WERI-Rb-1 (cell line): ENCODE results near the gene DMD.

ENCODE experiments used
- DNase-seq: peaks from one replicate; pipeline ENCODE4 v3.0.0-alpha.2; 2020
- H3K27ac ChIP-seq: fragments of 250-450 bp; sonication (Bioruptor Pico); 2 replicates; pipeline ENCODE4 v1.5.1; 2020; ENCODE audit warnings: mild to moderate bottlenecking, moderate library complexity
- H3K27me3 ChIP-seq: fragments of 250-450 bp; sonication (Bioruptor Pico); 2 replicates; pipeline ENCODE4 v1.5.1; 2021; ENCODE audit warnings: mild to moderate bottlenecking, low read depth, moderate library complexity; ENCODE audit not compliant: insufficient read depth, severe bottlenecking
- H3K36me3 ChIP-seq: fragments of 250-450 bp; sonication (Bioruptor Pico); 2 replicates; pipeline ENCODE4 v1.5.1; 2020; ENCODE audit warnings: mild to moderate bottlenecking, moderate library complexity
- H3K4me3 ChIP-seq: 2 replicates; pipeline ENCODE4 v1.5.1; 2011; ENCODE audit warnings: low read depth, mild to moderate bottlenecking, control low read depth, low read length
- H3K9me3 ChIP-seq: fragments of 250-450 bp; sonication (Bioruptor Pico); 2 replicates; pipeline ENCODE4 v1.5.1; 2021; ENCODE audit warnings: mild to moderate bottlenecking, moderate library complexity; ENCODE audit not compliant: severe bottlenecking
- TF ChIP-seq, protein P1 (sequence below): IDR thresholded peaks from 2 replicates; pipeline ENCODE4 v1.5.1; 2011; ENCODE audit warnings: low read depth, mild to moderate bottlenecking, control low read depth, inconsistent platforms, low read length

The DMD gene

DNA sequence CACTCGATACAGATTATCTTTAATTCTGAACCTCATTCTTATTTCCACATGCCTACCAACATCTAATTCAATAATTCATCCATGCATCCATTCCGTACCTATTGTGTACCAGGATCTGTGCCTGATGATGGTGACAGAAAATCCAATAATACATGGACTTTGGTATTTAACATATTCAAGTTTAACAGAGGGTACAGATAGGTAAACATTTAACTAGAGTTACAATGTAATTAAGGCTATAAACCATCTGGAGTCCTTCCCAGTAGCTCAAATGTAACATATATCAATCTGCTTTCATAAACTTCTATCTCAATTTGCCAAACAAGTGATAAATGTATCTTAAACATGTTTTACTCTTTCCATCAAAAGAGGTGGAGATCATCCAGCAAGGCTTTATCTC lies 1578.0 kb downstream of the DMD start:
- no peak for DNase-seq
- no peak overlapping the region for H3K4me3 ChIP-seq
- H3K27me3 ChIP-seq = no peaks in the 10 kb centered on the region
- H3K36me3 ChIP-seq = no peaks in the 10 kb centered on the region
- no peaks in the 10 kb centered on the region for H3K9me3 ChIP-seq
- TF ChIP-seq, protein P1, sequence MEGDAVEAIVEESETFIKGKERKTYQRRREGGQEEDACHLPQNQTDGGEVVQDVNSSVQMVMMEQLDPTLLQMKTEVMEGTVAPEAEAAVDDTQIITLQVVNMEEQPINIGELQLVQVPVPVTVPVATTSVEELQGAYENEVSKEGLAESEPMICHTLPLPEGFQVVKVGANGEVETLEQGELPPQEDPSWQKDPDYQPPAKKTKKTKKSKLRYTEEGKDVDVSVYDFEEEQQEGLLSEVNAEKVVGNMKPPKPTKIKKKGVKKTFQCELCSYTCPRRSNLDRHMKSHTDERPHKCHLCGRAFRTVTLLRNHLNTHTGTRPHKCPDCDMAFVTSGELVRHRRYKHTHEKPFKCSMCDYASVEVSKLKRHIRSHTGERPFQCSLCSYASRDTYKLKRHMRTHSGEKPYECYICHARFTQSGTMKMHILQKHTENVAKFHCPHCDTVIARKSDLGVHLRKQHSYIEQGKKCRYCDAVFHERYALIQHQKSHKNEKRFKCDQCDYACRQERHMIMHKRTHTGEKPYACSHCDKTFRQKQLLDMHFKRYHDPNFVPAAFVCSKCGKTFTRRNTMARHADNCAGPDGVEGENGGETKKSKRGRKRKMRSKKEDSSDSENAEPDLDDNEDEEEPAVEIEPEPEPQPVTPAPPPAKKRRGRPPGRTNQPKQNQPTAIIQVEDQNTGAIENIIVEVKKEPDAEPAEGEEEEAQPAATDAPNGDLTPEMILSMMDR = no peak
- no peak overlapping the region for H3K27ac ChIP-seq

- Histone ChIP-seq H3K36me3 (no peaks in the 10 kb centered on the region), H3K27ac (no peak overlapping the region), H3K9me3 (no peaks in the 10 kb centered on the region), H3K4me3 (no peak overlapping the region), H3K27me3 (peaks cover 6% of the 10 kb centered on the region)
- DNase-seq = no peak
- TF ChIP-seq, protein P1 = no peak
Measured at GRCh38 chrX:31629195-31629594, 1582.2 kb downstream of the DMD start.

DNA sequence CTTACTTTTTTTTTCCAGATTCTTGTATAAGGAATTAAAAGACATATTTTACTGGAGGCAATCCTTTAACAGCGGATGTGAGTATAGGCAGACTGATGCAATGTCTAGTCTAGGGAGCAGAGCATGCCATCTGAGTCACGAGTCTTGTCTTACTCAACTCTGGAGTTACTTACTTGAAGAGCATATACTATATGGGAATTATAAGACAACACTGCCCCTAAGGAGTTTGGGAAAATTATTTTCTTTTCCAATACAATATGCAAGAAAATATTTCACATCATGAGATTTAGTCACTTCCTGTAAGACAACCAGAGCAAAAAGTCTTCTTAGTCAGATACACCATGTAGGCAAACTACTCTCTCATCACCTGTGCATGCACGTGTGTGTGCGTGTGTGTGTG lies 1602.2 kb downstream of the DMD start:
- Histone ChIP-seq H3K27me3 (peaks cover 2% of the 10 kb centered on the region), H3K36me3 (no peaks in the 10 kb centered on the region), H3K4me3 (no peak overlapping the region), H3K27ac (no peak overlapping the region), H3K9me3 (no peaks in the 10 kb centered on the region)
- TF ChIP-seq, protein P1 = no peak
- no peak for DNase-seq

- no peak for DNase-seq
- no peaks in the 10 kb centered on the region for H3K9me3 ChIP-seq
- H3K27me3 ChIP-seq = peaks cover 2% of the 10 kb centered on the region
- no peak overlapping the region for H3K4me3 ChIP-seq
- H3K27ac ChIP-seq = no peak overlapping the region
- TF ChIP-seq, protein P1 = no peak
- H3K36me3 ChIP-seq = no peaks in the 10 kb centered on the region
Measured at GRCh38 chrX:31608638-31609037, 1602.7 kb downstream of the DMD start.

- peaks cover 2% of the 10 kb centered on the region for H3K27me3 ChIP-seq
- TF ChIP-seq, protein P1 = no peak
- no peak for DNase-seq
- no peak overlapping the region for H3K27ac ChIP-seq
- H3K9me3 ChIP-seq = no peaks in the 10 kb centered on the region
- no peaks in the 10 kb centered on the region for H3K36me3 ChIP-seq
- no peak overlapping the region for H3K4me3 ChIP-seq
Measured at GRCh38 chrX:31606771-31607170, 1604.6 kb downstream of the DMD start.

GRCh38 chrX:31604629-31605221 lies 1606.6 kb downstream of the DMD start:
- Histone ChIP-seq H3K27me3 (peaks cover 2% of the 10 kb centered on the region), H3K27ac (no peak overlapping the region), H3K9me3 (no peaks in the 10 kb centered on the region), H3K4me3 (no peak overlapping the region), H3K36me3 (no peaks in the 10 kb centered on the region)
- TF ChIP-seq, protein P1 = no peak
- no peak for DNase-seq
